Stimulated activated CD4-positive, alpha-beta T cell treated with anti-CD3 and anti-CD28 coated beads, Interleukin-15, amount 100 ng/mL, for 1 hour (primary cell): ENCODE measurements around the gene WDR82.
"Not testable (repeated sequence)": the region's sequence is repeated elsewhere in the genome, so short reads cannot be mapped to it uniquely, and the experiment has no call there.

Source experiments
- DNase-seq, 2 donors: peaks; one replicate each; pipeline ENCODE4 v3.0.0-alpha.2; 2020; ENCODE audit warnings: low read depth in 1 of 2, low spot score in 1 of 2

WDR82 gene

GRCh38 chr3:52289747-52290595 is 11.5 kb upstream of the WDR82 start:
- no peak for DNase-seq

- DNase-seq: no peak
These were observed 10.9 kb upstream of the WDR82 start for GRCh38 chr3:52289338-52289746.

DNA sequence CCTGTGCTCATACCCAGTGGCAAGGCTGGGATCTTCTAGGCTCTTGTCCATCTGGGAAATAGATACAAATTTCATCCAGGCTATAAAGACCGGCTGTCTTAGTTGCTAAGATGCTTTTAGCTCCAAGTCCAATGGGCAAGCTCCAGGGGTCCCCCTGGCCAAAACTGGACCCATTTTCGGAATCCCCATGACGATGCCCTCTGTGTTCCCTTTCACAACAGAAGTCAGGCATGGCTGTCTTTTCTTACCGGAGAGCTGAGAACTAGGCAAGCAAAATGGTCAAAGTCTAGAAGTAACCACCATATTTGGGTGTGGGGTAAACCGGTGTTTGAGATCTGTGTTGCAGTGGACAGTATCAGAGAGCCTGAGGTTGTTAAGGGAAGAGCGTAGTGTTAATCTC is 10.2 kb upstream of the WDR82 start:
- DNase-seq: no peak

- DNase-seq: no peak
These were observed 8.3 kb upstream of the WDR82 start for GRCh38 chr3:52286777-52287110.

GRCh38 chr3:52284051-52284450 is 5.6 kb upstream of the WDR82 start:
- not testable (repeated sequence) for DNase-seq

- DNase-seq: no peak
These were observed 4.9 kb upstream of the WDR82 start for GRCh38 chr3:52283306-52283705.

- peak in 1 of 2 donors; percentile 23 for DNase-seq
These were observed 3.7 kb upstream of the WDR82 start for GRCh38 chr3:52281981-52282801.

GRCh38 chr3:52280050-52280461 is 1.6 kb upstream of the WDR82 start:
- no peak for DNase-seq

DNA sequence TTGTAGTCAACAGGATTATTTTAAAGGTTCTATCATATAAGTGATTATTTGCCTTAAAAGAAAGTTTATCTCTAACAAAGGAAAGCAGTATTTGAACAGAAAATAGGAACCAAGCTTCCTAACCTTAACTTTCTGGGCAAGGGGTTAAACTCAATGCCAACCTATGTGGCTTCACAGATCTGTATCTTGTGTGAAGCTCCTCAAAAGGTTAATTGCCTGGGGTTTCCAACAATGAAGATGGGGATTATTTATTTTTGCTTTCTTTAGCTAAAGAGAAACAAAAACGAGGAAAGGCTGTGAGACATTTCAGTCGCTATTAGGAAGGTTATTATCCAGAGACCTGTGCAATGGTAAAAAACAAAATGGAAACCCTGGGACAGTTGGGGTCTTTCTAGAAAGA is 1.1 kb upstream of the WDR82 start:
- DNase-seq: no peak

DNA sequence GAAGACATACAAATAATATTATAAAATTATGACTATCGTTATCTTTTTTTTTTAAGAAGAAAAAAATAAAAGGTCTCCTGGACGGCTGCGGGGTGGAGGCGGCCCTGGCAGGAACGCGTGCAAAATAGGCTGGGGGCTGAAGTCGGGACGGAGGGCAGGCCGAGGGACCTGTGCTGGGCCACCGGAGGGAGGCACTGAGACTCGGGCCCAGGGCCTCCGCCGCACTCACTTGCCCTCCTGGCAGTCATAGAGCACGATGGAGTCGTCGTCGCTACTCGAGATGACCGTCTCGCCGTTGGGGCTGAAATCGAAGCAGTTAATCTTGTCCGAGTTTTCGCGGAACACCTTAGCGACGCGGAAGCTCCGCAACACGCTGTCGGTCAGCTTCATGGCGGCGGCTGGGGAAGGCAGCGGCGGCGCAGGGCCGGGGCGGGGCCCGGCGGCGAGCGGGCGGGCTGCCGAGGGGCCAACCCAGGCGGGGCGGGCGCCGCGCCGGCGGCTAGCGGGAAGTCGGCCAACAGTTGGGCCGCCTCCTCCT is 408 bp downstream of the WDR82 start:
- peak in 1 of 2 donors; percentile 57 for DNase-seq

GRCh38 chr3:52277071-52277964 is 1.1 kb downstream of the WDR82 start:
- DNase-seq: peak; percentile 46 to 56

DNA sequence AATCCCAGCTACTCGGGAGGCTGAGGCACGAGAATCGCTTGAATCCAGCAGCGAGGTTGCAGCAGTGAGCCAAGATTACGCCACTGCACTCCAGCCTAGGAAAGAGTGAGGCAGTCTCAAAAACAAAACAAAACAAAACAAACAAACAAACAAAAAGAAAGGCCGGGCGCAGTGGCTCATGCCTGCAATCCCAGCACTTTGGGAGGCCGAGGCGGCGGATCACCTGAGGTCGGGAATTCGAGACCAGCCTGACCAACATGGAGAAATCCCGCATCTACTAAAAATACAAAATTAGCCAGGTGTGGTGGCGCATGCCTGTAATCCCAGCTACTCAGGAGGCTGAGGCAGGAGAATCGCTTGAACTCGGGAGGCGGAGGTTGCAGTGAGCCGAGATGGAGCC is 3.7 kb downstream of the WDR82 start:
- not testable (repeated sequence) for DNase-seq

GRCh38 chr3:52272831-52273230 is 5.6 kb downstream of the WDR82 start:
- DNase-seq: no peak

GRCh38 chr3:52272172-52272571 is 6.3 kb downstream of the WDR82 start:
- not testable (repeated sequence) for DNase-seq

DNA sequence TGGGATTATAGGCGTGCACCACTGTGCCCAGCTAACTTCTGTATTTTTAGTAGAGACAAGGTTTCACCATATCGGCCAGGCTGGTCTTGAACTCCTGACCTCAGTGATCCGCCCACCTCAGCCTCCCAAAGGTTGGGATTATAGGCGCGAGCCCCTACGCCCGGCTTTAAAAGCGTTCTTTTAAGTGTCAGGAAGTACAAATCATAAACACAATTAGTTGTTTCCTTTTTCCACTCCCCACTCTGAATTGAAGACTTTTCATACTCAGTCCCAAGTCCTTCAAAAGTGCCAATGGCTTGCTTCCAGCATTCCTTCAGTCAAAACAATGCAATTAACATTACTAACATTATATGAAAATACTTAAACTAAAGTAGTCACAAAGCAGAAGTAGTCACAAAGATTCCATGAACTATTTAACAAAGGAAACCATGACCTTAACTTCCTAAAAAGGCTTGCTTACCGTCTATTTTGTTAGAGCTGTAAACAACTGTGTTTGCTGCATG is 8.1 kb downstream of the WDR82 start:
- DNase-seq: no peak

GRCh38 chr3:52269776-52270175 is 8.7 kb downstream of the WDR82 start:
- no peak for DNase-seq

- DNase-seq: peak in 1 of 2 donors; percentile 34
These were observed 10.4 kb downstream of the WDR82 start for GRCh38 chr3:52268036-52268435.

DNA sequence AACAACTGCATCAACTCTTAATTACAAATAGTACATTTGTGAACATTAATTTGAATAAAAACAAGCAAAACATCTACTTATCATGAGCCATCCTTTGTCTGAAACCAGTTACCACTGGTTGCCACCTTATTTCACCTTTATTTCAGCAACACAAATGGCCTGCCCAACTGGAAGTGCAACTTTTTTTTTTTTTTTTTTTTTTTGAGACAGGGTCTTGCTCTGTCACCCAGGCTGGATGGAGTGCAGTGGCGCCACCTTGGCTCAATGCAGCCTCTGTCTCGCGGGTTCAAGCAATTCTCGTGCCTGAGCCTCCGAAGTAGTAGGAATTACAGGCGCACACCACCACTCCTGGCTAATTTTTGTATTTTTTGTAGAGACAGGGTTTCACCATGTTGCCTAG is 13.1 kb downstream of the WDR82 start:
- no peak for DNase-seq

GRCh38 chr3:52262447-52262846 is 16.0 kb downstream of the WDR82 start:
- DNase-seq: no peak

GRCh38 chr3:52259448-52259847 is 19.0 kb downstream of the WDR82 start:
- no peak for DNase-seq

GRCh38 chr3:52259035-52259434 is 19.4 kb downstream of the WDR82 start:
- DNase-seq: no peak
